ENCODE measurements around the gene PSMD6. TPM values are rescaled to one million over a fixed set of nuclear protein-coding genes. Genes with fewer than 3 reads are reported as not detected.

PSMD6 gene
- total RNA-seq, 4 donors from 2014 or later, result 18.3 to 66.6 (median 47.8) TPM

DNA sequence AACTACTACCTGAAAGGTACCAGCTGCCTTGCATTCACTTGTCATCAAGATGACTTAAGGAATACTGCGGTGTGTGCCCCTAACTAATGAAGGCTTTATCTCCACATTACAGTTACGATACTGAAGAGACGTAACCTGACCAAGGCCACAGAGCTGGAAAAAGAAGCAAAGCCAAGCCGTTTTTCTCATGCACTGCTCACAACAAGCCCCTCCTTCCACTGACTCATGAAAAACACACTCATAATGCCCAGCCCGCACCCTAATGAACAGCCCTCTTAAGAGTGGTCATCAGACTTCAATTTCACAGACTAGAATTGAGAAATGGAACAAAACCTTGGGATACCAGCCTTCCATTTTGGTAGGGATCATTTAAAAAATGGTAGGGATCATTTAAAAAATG, 11.6 kb downstream of the PSMD6 start:
- in situ Hi-C loops (cut with MboI; ENCODE audit: low pct_ligation_motif_present in 1 of 4, low pct_unique_long_range_greater_than_20kb in 1 of 4, low sequenced_read_pairs in 3 of 4), result no loop called here
- peaks cover 0 to 83% (median 41%) of the 10 kb centered on the region in 4 donors for H3K36me3 ChIP-seq
- H3K27ac ChIP-seq, result no peak overlapping the region
- H3K4me3 ChIP-seq, result no peak overlapping the region
- no peaks in the 10 kb centered on the region for H3K4me1 ChIP-seq
- no peaks in the 10 kb centered on the region for H3K9me3 ChIP-seq
- WGBS, 2 donors (ENCODE audit: low coverage in 1 of 2), result 72 to 76% methylated on average over 3 to 5 of the region's 5 CpGs
- no peaks in the 10 kb centered on the region for H3K27me3 ChIP-seq
- no peak for TF ChIP-seq EP300 (IDR thresholded peaks at IDR 0.05; ENCODE audit: low read depth)
- TF ChIP-seq, protein P1, sequence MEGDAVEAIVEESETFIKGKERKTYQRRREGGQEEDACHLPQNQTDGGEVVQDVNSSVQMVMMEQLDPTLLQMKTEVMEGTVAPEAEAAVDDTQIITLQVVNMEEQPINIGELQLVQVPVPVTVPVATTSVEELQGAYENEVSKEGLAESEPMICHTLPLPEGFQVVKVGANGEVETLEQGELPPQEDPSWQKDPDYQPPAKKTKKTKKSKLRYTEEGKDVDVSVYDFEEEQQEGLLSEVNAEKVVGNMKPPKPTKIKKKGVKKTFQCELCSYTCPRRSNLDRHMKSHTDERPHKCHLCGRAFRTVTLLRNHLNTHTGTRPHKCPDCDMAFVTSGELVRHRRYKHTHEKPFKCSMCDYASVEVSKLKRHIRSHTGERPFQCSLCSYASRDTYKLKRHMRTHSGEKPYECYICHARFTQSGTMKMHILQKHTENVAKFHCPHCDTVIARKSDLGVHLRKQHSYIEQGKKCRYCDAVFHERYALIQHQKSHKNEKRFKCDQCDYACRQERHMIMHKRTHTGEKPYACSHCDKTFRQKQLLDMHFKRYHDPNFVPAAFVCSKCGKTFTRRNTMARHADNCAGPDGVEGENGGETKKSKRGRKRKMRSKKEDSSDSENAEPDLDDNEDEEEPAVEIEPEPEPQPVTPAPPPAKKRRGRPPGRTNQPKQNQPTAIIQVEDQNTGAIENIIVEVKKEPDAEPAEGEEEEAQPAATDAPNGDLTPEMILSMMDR (IDR thresholded peaks at IDR 0.05), result no peak
- no peak for TF ChIP-seq POLR2AphosphoS5 (IDR thresholded peaks at IDR 0.05)
- no peak for TF ChIP-seq POLR2A (IDR thresholded peaks at IDR 0.05)
- intact Hi-C loops (cut with DNase I; ENCODE audit: low total_unique reads), result no loop called here
- no peak for DNase-seq

DNA sequence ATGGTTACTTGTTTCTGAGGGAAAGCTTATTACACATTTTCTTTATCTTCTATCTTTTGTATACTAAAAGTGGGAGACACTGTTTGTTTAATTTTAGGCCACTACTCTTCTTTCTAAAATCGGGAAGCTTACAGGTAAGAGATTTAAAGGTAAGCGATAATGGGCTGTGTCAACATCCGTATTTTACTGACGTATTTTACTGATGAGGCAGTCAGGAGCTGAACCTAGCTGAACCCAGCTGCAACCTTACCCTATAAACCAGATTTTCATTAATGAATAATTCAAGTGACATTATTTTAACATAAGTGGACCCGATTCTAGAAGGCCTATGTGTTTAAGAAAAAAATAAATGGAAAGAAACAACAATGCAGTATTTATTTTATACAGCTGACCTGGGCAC, 13.1 kb downstream of the PSMD6 start:
- intact Hi-C loops (cut with DNase I; ENCODE audit: low total_unique reads) (no loop called here), in situ Hi-C loops (cut with MboI; ENCODE audit: low pct_ligation_motif_present in 1 of 4, low pct_unique_long_range_greater_than_20kb in 1 of 4, low sequenced_read_pairs in 3 of 4) (no loop called here)
- Histone ChIP-seq H3K4me1 (no peaks in the 10 kb centered on the region), H3K27ac (no peak overlapping the region), H3K36me3 (peaks cover 0 to 89% (median 44%) of the 10 kb centered on the region in 4 donors), H3K27me3 (no peaks in the 10 kb centered on the region), H3K9me3 (no peaks in the 10 kb centered on the region), H3K4me3 (no peak overlapping the region)
- no peak for DNase-seq
- WGBS, 2 donors (ENCODE audit: low coverage in 1 of 2), result 79 to 88% methylated on average over 5 of the region's 5 CpGs
- no peak for TF ChIP-seq POLR2AphosphoS5 (IDR thresholded peaks at IDR 0.05)
- TF ChIP-seq POLR2A (IDR thresholded peaks at IDR 0.05), result no peak
- TF ChIP-seq EP300 (IDR thresholded peaks at IDR 0.05; ENCODE audit: low read depth), result no peak
- TF ChIP-seq, protein P1 (IDR thresholded peaks at IDR 0.05), result no peak

DNA sequence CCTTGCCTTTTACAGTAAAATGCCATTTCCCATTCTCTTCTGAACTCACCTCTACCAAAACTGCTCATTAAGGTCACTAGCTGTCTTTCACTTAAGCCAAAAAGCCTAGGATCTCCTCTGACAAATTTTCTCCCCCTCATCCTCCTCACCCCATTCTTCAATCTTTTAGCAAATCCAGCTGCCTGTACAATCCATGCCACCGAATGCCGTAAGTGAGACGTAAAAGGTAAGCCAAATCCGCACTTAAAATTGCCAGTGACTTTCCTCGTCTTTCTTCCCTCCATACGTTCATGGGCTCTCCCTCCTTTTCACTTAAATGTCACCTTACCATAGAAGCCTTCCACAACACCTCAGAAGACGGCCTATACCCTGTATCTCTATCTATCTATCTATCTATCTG, 13.8 kb downstream of the PSMD6 start:
- DNase-seq, result no peak
- H3K36me3 ChIP-seq, result peaks cover 0 to 84% (median 41%) of the 10 kb centered on the region in 4 donors
- no peak overlapping the region for H3K4me3 ChIP-seq
- 84 to 91% methylated on average over 7 of the region's 7 CpGs for WGBS, 2 donors (ENCODE audit: low coverage in 1 of 2)
- H3K9me3 ChIP-seq, result no peaks in the 10 kb centered on the region
- no peaks in the 10 kb centered on the region for H3K27me3 ChIP-seq
- no peak for TF ChIP-seq POLR2AphosphoS5 (IDR thresholded peaks at IDR 0.05)
- no peak for TF ChIP-seq EP300 (IDR thresholded peaks at IDR 0.05; ENCODE audit: low read depth)
- no peak for TF ChIP-seq POLR2A (IDR thresholded peaks at IDR 0.05)
- TF ChIP-seq, protein P1 (IDR thresholded peaks at IDR 0.05), result no peak
- intact Hi-C loops (cut with DNase I; ENCODE audit: low total_unique reads), result no loop called here
- H3K27ac ChIP-seq, result no peak overlapping the region
- no peaks in the 10 kb centered on the region for H3K4me1 ChIP-seq
- in situ Hi-C loops (cut with MboI; ENCODE audit: low pct_ligation_motif_present in 1 of 4, low pct_unique_long_range_greater_than_20kb in 1 of 4, low sequenced_read_pairs in 3 of 4), result no loop called here

DNA sequence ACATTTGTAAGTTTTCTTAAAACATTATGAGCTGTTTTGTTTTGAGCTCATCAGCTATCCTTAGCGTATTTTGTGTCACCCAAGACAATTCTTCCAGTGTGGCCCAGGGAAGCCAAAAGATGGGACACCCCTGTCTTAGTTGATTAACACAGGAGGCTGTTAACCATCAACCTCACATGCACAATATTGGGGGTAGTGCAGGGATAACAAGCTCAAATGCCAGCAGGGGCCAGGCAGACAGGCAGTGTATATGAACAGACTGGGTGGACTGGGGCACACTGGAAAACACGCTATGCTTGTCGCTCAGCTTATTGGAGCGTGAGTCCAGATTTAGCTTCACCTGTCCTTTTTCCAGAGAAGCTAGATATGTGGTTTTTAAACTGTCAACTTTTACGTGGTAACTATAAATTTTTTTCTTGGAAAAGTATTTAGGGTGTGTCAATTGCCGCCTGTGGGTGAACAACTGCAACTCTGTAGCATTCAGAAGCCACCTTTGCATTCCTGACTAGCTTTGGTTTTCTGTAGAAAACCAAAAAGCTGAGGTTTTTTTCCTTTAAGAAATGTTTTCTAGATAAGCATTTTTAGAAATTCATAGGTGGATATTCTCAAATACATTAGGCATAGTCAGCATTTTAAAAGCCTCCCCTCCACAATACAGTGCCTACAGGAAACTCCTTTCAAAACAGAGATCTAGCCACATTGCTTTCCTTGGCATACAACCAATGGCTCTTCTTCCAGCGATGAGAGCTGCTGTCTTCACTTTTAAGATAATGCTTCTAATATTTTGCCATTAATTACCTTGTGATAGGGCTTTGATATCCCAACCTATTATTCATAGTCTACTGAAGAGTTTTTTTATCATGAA, 14.6 kb downstream of the PSMD6 start:
- no peaks in the 10 kb centered on the region for H3K9me3 ChIP-seq
- 70 to 72% methylated on average over 6 to 7 of the region's 7 CpGs for WGBS, 2 donors (ENCODE audit: low coverage in 1 of 2)
- in situ Hi-C loops (cut with MboI; ENCODE audit: low pct_ligation_motif_present in 1 of 4, low pct_unique_long_range_greater_than_20kb in 1 of 4, low sequenced_read_pairs in 3 of 4) (no loop called here), intact Hi-C loops (cut with DNase I; ENCODE audit: low total_unique reads) (no loop called here)
- no peak overlapping the region for H3K27ac ChIP-seq
- H3K4me1 ChIP-seq, result no peaks in the 10 kb centered on the region
- no peak for DNase-seq
- TF ChIP-seq POLR2AphosphoS5 (IDR thresholded peaks at IDR 0.05) (no peak), POLR2A (IDR thresholded peaks at IDR 0.05) (no peak), EP300 (IDR thresholded peaks at IDR 0.05; ENCODE audit: low read depth) (no peak)
- TF ChIP-seq, protein P1 (IDR thresholded peaks at IDR 0.05), result no peak
- H3K4me3 ChIP-seq, result no peak overlapping the region
- no peaks in the 10 kb centered on the region for H3K27me3 ChIP-seq
- peaks cover 0 to 81% (median 37%) of the 10 kb centered on the region in 4 donors for H3K36me3 ChIP-seq
